ENCODE measurements around the gene TRIM40.

DNA sequence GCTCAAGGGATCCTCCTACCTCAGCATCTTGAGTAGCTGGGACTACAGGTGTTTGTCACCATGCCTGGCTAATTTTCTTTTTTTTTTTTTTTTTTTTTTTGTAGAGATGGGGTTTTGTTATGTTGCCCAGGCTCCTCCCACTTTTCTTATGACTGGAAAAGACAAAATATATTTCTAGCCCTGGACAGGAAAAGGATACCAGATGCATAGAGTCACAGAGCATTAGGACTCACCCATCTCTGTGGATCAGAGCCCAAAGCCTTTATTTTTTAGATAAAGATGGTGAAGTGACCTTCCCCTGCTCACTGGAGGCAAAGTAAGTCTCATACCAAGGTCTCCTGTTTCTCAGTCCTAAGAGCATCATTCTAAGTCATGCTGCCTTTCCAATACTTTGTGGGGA lies 21.6 kb downstream of the TRIM40 start:
- TF ChIP-seq POLR2A (IDR thresholded peaks at IDR 0.05; ENCODE audit: low read depth, low read length) (no peak), POLR2AphosphoS5 (IDR thresholded peaks at IDR 0.05; ENCODE audit: low read depth, low read length) (no peak), TAF1 (IDR thresholded peaks at IDR 0.05; ENCODE audit: borderline replicate concordance, low read depth, low read length) (no peak)

Measured in GM12892 (cell line).